Measurements from ENCODE around the gene DNAH9.

The DNAH9 gene

GRCh38 chr17:11772031-11772430, 173.8 kb downstream of the DNAH9 start:
- no peak for DNase-seq

GRCh38 chr17:11779892-11780291, 181.6 kb downstream of the DNAH9 start:
- DNase-seq: no peak

- no peak for DNase-seq
These were observed 182.4 kb downstream of the DNAH9 start for GRCh38 chr17:11780621-11781020.

DNA sequence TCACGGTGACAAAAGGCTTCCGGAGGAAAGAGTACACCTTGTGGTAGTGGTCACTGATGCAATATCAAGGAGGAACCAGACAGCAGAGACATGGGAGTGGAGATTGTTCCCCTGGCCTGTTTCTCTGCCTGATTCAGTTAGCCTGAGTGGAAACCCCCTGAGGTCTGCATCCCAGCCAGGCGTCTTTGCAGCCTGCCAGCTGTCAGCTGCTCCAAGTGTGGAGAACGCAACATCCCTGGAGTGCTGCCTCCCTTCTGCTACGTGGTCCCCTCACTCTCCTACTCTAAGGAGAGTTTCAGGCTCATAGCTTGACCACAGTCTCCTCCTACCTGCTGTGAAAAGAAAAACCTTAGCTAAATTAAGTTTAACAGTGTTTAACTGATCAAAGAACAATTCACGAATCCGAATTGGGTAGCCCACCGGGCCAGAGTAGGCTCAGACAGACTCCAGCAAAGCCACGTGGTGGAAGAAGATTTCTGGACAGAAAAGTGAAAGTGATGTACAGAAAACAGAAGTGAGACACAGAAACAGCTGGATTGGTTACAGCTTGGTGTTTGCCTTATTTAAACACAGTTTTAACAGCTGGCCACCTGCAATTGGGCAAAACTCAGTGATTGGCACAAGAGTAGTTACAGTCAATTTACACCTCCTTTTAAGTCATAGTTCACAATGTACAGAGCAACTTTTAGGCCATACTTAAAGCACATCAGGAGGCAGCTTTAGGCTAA, 188.6 kb downstream of the DNAH9 start:
- DNase-seq: no peak

GRCh38 chr17:11795906-11796305, 197.6 kb downstream of the DNAH9 start:
- DNase-seq: no peak

DNA sequence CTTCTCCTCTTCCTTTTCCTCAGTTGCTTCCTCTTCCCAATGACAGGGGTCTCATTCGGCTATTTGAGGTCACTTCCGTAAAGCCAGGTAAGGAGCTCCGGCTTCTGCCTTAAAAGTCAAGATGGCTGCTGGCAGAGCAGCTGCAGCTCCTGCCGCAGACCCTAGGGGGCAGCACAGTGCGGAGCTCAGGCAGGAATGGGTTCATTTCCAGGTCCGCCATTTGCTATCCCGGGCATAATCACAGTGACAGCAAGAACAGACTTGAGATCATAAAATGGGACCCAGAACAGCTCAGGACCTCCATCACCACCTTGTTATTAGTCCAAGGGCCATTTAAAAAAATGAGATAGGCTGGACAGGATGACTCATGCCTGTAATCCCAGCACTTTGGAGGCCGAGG, 199.5 kb downstream of the DNAH9 start:
- DNase-seq: no peak

- DNase-seq: no peak
These were observed 205.1 kb downstream of the DNAH9 start for GRCh38 chr17:11803231-11803969.

DNA sequence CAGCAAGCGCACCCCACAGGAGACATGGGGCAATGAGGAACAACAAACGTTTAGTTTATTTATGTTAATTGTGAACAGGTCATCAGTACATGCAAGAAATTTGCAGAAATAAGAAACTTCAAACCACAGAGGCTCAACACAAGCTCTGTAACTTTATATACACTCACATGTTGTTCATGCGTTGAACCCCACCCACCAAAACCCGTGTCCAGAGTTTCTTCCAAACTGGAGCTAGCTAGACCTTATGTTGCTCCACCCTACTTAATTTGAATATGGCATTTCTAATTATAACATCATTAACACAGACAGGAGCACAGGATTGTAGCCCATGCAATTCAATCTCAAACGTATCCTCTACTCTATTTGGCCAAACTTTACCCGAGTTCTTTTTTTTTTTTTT, 206.9 kb downstream of the DNAH9 start:
- no peak for DNase-seq

- no peak for DNase-seq
These were observed 207.7 kb downstream of the DNAH9 start for GRCh38 chr17:11805952-11806351.

GRCh38 chr17:11807606-11808005, 209.3 kb downstream of the DNAH9 start:
- no peak for DNase-seq

DNA sequence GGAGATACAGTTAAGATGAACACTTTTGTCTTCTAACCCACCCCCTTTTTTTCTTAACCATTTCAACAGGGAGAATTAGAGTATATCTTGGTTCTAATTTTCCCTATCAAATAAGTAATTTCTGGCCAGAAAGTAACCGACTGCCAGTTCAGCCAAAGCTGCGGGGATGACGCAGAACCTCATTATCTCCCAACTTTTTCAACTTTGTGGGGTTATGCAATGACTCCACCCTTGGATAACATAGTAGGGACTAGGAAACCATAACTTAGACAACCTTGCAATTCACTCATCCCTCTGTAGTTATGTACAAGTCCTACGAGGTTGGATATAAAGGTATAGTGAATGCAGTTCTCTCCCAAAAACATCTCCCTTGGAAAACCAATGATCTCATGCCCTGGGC, 215.0 kb downstream of the DNAH9 start:
- DNase-seq: no peak

DNA sequence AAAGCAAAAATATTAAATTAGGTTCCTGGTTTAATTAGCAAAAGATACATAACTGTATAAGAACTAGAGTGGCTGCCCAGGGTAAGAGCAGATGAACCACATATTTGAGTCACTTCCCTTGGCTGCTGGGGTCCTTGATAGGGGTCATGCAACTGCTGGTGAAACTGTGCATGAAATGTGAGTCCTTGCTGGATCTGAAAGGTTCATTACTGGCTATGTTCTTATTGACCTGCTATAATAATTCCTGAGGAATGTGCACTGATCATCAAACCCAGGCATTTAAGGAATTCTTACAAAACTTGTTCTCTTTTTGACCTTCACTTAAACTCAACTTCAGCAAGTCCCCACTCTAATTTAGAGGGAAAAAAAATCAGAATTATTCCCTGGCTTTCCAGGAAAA, 215.6 kb downstream of the DNAH9 start:
- DNase-seq: no peak

DNA sequence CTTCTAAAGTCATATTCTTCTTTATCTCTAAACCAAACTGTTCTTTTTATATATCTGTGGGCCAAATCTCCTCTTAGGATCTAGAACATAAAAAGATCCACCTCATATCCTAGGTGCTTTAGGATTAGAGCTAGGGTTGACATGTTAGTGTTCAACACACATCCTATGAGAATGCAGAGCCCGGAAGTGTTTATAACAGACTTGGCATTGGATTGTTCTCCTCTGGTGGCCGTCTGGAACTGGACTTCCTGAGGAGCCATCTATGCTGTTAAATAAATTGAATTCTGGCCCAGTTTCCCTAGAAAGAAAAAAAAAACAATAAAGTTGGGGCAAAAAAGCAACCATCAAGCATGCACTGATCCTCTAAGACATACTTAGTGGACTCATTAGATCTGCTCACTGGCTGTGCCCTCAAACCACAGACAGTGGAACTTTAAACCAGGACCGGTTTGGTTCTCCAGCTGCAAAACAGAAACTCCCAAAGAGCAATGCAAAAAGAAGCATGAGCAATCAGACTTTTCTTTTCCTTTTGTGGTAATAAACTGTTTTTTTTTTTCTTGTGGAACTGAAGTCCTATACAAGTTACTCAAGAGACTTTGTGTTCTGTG, 216.5 kb downstream of the DNAH9 start:
- no peak for DNase-seq

DNA sequence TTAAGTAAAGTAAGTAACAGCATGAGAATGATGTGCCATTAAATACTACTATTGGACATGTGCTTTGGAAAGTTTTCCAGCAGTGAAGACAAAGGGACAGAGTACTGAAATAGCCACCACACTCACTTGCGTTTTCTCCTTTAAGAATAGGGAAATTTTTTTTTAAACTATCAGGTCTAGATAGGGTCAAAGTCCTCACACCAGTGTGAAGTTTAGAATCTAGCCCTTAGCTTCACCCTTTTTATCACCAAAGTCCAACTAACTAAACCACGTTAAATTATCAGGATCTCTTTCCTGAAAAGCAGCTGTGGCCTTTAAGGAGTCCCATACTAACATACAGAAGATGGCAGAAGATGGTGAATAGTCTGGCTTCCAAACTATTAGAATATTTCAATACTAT, 218.1 kb downstream of the DNAH9 start:
- no peak for DNase-seq

DNA sequence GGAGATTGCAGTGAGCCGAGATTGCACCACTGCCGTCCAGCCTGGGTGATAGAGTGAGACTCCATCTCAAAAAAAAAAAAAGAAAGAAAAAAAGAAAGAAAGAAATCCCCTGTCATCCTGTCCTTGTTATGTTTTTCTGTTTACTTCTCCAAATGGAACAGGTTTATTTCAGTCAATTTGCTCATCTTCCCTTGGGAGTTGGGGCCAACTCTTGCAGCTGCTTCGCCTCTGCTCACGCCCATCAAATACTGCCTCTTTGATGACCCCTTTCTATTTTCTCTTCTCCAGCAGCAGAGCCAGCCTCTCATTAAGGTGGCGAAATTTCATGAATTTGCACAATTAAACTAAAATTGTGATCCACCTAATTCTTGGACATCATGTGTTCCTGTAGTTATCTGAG, 225.6 kb downstream of the DNAH9 start:
- DNase-seq: no peak

DNA sequence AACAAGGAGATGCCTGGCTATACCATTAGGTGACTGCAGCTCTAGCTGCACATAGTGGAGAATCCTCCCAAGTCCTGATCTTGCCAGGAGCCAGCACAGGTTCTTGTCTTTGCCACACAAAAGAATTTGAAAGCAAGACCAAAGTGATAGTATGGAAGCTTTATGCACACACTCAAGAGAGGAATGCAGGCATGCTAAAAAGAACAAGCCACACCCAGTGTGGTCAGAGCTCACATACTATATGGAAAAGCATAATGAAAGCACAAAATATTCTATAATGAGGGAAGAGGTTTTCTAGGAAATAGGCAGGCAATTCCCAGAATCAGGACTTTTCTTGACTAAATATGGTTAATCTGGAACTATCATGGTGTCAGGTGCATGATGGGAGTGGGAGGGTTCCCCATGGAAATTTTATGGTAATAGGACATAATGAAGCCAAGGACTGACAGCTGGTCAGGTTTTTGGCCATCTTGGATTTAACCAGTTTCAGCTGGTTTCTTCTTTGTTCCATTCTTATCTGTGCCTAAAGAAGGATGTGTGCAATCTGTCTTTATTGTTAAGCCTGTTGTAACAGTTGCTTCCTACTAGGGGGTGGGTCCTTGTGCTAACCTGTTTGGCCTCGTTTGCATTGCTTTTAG, 227.4 kb downstream of the DNAH9 start:
- no peak for DNase-seq

DNA sequence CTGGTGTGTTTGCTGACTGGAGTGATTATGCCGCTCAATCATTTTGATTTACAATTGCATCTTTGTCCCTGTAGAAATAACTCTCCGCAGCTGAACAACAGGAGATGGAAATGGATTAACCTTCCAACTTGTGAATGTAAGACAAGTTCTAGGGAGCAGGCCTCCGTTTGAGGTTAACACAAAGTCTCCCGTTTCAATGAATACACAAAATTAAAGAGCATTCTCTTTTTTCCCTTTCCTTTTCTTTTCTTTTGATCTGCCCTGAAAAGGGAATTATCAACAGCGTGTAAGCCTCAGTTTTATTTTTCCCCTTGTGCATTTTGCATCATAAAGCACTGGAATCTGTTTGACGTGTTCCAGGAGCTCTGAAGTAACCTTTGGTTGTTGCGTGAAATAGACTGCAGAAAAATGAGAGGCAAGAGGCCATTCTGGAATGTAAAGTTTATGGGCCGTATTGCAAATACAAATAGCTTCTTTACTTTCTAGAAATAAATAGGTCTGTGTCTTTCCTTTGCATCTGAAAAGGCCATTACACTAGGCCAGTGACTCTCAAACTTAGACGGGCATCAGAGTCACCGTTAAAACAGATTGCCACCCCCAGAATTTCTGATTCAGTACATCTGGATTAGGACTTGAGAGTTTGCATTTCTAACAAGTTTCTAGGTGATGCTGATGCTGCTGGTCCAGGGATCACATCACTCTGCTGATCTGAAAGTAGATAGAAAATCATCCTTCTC, 234.3 kb downstream of the DNAH9 start:
- no peak for DNase-seq

DNA sequence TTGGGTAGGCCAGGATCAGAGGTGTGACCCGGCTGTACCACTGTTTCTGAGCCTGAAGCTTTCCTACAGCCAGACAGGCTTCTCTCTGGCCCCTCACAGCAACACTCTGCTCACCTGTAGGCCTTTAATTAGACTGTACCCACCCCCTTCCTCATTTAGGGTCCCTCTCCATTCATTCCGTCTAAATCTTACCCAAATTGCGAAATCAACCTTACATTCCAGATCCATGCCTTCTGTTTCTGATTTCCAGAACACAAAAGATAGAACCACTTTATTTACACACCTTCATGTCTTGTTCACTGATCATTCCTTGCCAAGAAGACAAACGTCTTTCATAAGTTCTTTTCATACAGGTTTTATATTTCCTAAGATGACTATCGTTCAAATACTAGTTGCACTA, 238.2 kb downstream of the DNAH9 start:
- no peak for DNase-seq

DNA sequence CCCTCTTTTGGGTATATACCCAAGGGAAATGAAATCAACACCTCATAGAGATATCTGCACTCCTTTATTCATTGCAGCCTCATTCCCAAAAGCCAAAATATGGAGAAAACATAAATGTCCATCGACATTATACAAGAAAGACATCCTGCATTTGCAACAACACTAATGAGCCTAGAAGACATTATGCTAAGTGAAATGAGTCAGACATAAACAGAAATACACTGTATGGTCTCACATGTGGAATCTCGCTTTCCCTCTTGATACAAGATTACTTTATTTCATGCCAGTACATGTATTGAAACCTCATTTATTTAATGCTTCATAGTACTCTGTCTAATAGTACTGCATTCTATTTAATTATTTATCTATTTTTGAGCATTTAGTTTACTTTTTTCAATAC, 241.8 kb downstream of the DNAH9 start:
- no peak for DNase-seq

DNA sequence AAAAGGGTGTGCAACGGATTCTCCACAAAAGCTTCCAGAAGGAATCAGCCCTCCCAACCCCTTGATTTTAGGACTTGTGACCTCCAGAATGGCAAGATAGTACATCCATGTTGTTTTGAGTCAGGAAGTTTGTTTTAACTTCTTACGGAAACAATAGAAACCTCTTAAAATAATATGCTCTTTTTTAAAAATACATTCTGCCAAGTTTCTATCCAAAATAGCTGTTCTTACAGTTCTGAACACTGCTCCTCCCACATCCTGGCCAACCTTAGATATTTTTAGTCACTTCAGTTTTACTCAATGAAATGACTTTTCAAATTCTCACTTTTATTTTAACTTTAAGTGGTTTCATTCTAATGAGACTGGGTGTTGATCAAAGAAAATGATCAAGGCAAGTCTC, 242.6 kb downstream of the DNAH9 start:
- no peak for DNase-seq

GRCh38 chr17:11848330-11848729, 250.1 kb downstream of the DNAH9 start:
- no peak for DNase-seq

GRCh38 chr17:11852231-11852630, 254.0 kb downstream of the DNAH9 start:
- no peak for DNase-seq

GRCh38 chr17:11852912-11853311, 254.6 kb downstream of the DNAH9 start:
- no peak for DNase-seq

Data from CD4-positive, alpha-beta T cell treated with Interferon alpha-2 for 1 hour (primary cell).